Type B pancreatic cell (in vitro differentiated cells): ENCODE data around the gene TUBE1. TPM values are rescaled to one million over a fixed set of nuclear protein-coding genes. Genes with fewer than 3 reads are reported as not detected.

Experiments used
- DNase-seq: peaks from one replicate; pipeline ENCODE4 v3.0.0; 2021; ENCODE audit warnings: mixed read lengths; ENCODE audit not compliant: unreplicated experiment; ENCODE audit errors: extremely low spot score
- H3K27ac Mint-ChIP-seq: 2 replicates; pipeline ENCODE4 v1.8.0; 2021; ENCODE audit warnings: mild to moderate bottlenecking, mixed read lengths
- H3K27me3 Mint-ChIP-seq: 2 replicates; pipeline ENCODE4 v1.8.0; 2021; ENCODE audit warnings: mixed read lengths
- H3K36me3 Mint-ChIP-seq: 2 replicates; pipeline ENCODE4 v1.8.0; 2021; ENCODE audit warnings: mixed read lengths
- H3K4me1 Mint-ChIP-seq: one replicate; pipeline ENCODE4 v1.8.0; 2021; ENCODE audit warnings: mixed read lengths; ENCODE audit not compliant: unreplicated experiment
- H3K4me3 Mint-ChIP-seq: 2 replicates; pipeline ENCODE4 v1.8.0; 2021; ENCODE audit warnings: mild to moderate bottlenecking, mixed read lengths
- H3K9me3 Mint-ChIP-seq: 2 replicates; pipeline ENCODE4 v1.8.0; 2021; ENCODE audit warnings: mixed read lengths
- CTCF ChIP-seq: fragments of 200-600 bp; sonication (generic); conservative IDR thresholded peaks from 2 replicates; pipeline ENCODE4 v1.5.0; 2021; ENCODE audit warnings: antibody characterized with exemption, mild to moderate bottlenecking
- total RNA-seq: library from RNA; stranded (reverse); gene quantifications from 2 replicates; pipeline ENCODE4 v1.2.1, GENCODE V29; 2021; ENCODE audit warnings: low replicate concordance

TUBE1 gene
- total RNA-seq, 1 donor from 2014 or later = 28.7 TPM

- no peak overlapping the region for H3K4me3 Mint-ChIP-seq
- H3K36me3 Mint-ChIP-seq = no peaks in the 10 kb centered on the region
- no peaks in the 10 kb centered on the region for H3K4me1 Mint-ChIP-seq
- no peak for TF ChIP-seq CTCF
- H3K27me3 Mint-ChIP-seq = no peaks in the 10 kb centered on the region
- H3K9me3 Mint-ChIP-seq = no peaks in the 10 kb centered on the region
- H3K27ac Mint-ChIP-seq = no peak overlapping the region
- DNase-seq = no peak
Measured at GRCh38 chr6:112118034-112118433, 30.8 kb upstream of the TUBE1 start.

GRCh38 chr6:112117554-112117953 is 30.3 kb upstream of the TUBE1 start:
- Mint-ChIP-seq H3K4me1 (no peaks in the 10 kb centered on the region), H3K4me3 (no peak overlapping the region), H3K27me3 (no peaks in the 10 kb centered on the region), H3K36me3 (no peaks in the 10 kb centered on the region), H3K9me3 (no peaks in the 10 kb centered on the region), H3K27ac (no peak overlapping the region)
- no peak for DNase-seq
- no peak for TF ChIP-seq CTCF

GRCh38 chr6:112116221-112116620 is 28.9 kb upstream of the TUBE1 start:
- no peaks in the 10 kb centered on the region for H3K27me3 Mint-ChIP-seq

GRCh38 chr6:112114577-112115223 is 27.4 kb upstream of the TUBE1 start:
- Mint-ChIP-seq H3K27ac (no peak overlapping the region), H3K4me3 (no peak overlapping the region), H3K27me3 (no peaks in the 10 kb centered on the region), H3K36me3 (no peaks in the 10 kb centered on the region), H3K9me3 (no peaks in the 10 kb centered on the region), H3K4me1 (no peaks in the 10 kb centered on the region)
- TF ChIP-seq CTCF = no peak
- no peak for DNase-seq

More at GRCh38 chr6:112116221-112116620, 28.9 kb upstream of the TUBE1 start:
- no peaks in the 10 kb centered on the region for H3K36me3 Mint-ChIP-seq
- TF ChIP-seq CTCF = peak; percentile 46
- DNase-seq = no peak
- no peak overlapping the region for H3K27ac Mint-ChIP-seq
- H3K4me1 Mint-ChIP-seq = no peaks in the 10 kb centered on the region
- H3K9me3 Mint-ChIP-seq = no peaks in the 10 kb centered on the region
- no peak overlapping the region for H3K4me3 Mint-ChIP-seq

GRCh38 chr6:112113918-112114317 is 26.6 kb upstream of the TUBE1 start:
- DNase-seq = no peak
- Mint-ChIP-seq H3K4me1 (peaks cover 6% of the 10 kb centered on the region), H3K36me3 (no peaks in the 10 kb centered on the region), H3K9me3 (no peaks in the 10 kb centered on the region), H3K27me3 (no peaks in the 10 kb centered on the region), H3K4me3 (no peak overlapping the region), H3K27ac (no peak overlapping the region)
- TF ChIP-seq CTCF = no peak
